OCI-LY3 (cell line): ENCODE results near the gene SAMHD1.

Experiments used
- H2AFZ ChIP-seq: fragments of 200-600, 300-600 bp; shearing (Covaris generic); 2 replicates; pipeline ENCODE4 v1.6.0; 2014; ENCODE audit warnings: antibody characterized with exemption, low read depth, low read length
- H3K27ac ChIP-seq: fragments of 200-600, 300-600 bp; sonication (generic); 2 replicates; pipeline ENCODE4 v1.5.1; 2014; ENCODE audit warnings: mild to moderate bottlenecking, low read length, moderate library complexity, mixed read lengths
- H3K27me3 ChIP-seq: fragments of 200-600, 300-600 bp; sonication (generic); 2 replicates; pipeline ENCODE4 v1.6.1; 2014; ENCODE audit warnings: low read depth, low read length, mixed read lengths
- H3K36me3 ChIP-seq: fragments of 200-600, 300-600 bp; sonication (generic); replicated peaks from 2 replicates; pipeline ENCODE3; 2014; ENCODE audit warnings: low read depth, low read length, mixed read lengths
- H3K4me1 ChIP-seq: fragments of 300-600, 200-600 bp; sonication (generic); 2 replicates; pipeline ENCODE4 v1.6.1; 2014; ENCODE audit warnings: low read length, mixed read lengths
- H3K4me2 ChIP-seq: fragments of 200-600, 300-600 bp; sonication (generic); 2 replicates; pipeline ENCODE4 v1.6.1; 2014; ENCODE audit warnings: low read length, mixed read lengths
- H3K4me3 ChIP-seq: fragments of 300-600, 200-600 bp; sonication (generic); 2 replicates; pipeline ENCODE4 v1.5.1; 2014; ENCODE audit warnings: antibody characterized with exemption, mild to moderate bottlenecking, low read length, moderate library complexity
- H3K79me2 ChIP-seq: fragments of 300-600, 200-600 bp; shearing (Covaris generic); 2 replicates; pipeline ENCODE4 v1.6.1; 2014; ENCODE audit warnings: mild to moderate bottlenecking, low read length, mixed read lengths
- H3K9ac ChIP-seq: fragments of 300-600, 200-600 bp; shearing (Covaris generic); 2 replicates; pipeline ENCODE4 v1.6.0; 2014; ENCODE audit warnings: mild to moderate bottlenecking, low read length, moderate library complexity
- H3K9me3 ChIP-seq: fragments of 200-600, 300-600 bp; shearing (Covaris generic); 2 replicates; pipeline ENCODE4 v1.6.1; 2014; ENCODE audit warnings: low read length, mixed read lengths; ENCODE audit not compliant: insufficient read depth
- H4K20me1 ChIP-seq: fragments of 200-600, 300-600 bp; sonication (generic); 2 replicates; pipeline ENCODE4 v1.6.1; 2016; ENCODE audit warnings: low read length, mixed read lengths; ENCODE audit not compliant: insufficient read depth
- CTCF ChIP-seq: fragments of 200-600, 300-600 bp; sonication (generic); IDR thresholded peaks from 2 replicates; pipeline ENCODE4 v1.5.1; 2014; ENCODE audit warnings: antibody characterized with exemption, low read length, low read depth
- EZH2phosphoT487 ChIP-seq: fragments of 200-600 bp; shearing (Covaris generic); IDR thresholded peaks from 2 replicates; pipeline ENCODE4 v1.6.1; 2018; ENCODE audit warnings: antibody characterized with exemption, mixed run types, low read depth

The SAMHD1 gene

GRCh38 chr20:36984257-36984638 lies 32.7 kb upstream of the SAMHD1 start:
- no peak overlapping the region for H3K9ac ChIP-seq
- H3K4me1 ChIP-seq, result peaks cover 10% of the 10 kb centered on the region
- H3K9me3 ChIP-seq, result no peaks in the 10 kb centered on the region
- no peak overlapping the region for H3K4me2 ChIP-seq
- no peak overlapping the region for H2AFZ ChIP-seq
- H3K27me3 ChIP-seq, result no peaks in the 10 kb centered on the region
- no peaks in the 10 kb centered on the region for H3K36me3 ChIP-seq
- H3K4me3 ChIP-seq, result no peak overlapping the region
- no peak for TF ChIP-seq CTCF
- no peak for TF ChIP-seq EZH2phosphoT487
- H4K20me1 ChIP-seq, result no peaks in the 10 kb centered on the region
- no peaks in the 10 kb centered on the region for H3K79me2 ChIP-seq
- no peak overlapping the region for H3K27ac ChIP-seq

GRCh38 chr20:36975099-36975818 lies 23.8 kb upstream of the SAMHD1 start:
- no peak overlapping the region for H3K9ac ChIP-seq
- H3K4me1 ChIP-seq, result no peaks in the 10 kb centered on the region
- no peaks in the 10 kb centered on the region for H3K9me3 ChIP-seq
- no peaks in the 10 kb centered on the region for H4K20me1 ChIP-seq
- no peak overlapping the region for H3K4me3 ChIP-seq
- no peak for TF ChIP-seq CTCF
- TF ChIP-seq EZH2phosphoT487, result no peak
- no peaks in the 10 kb centered on the region for H3K27me3 ChIP-seq
- H3K27ac ChIP-seq, result no peak overlapping the region
- H2AFZ ChIP-seq, result no peak overlapping the region
- H3K79me2 ChIP-seq, result no peaks in the 10 kb centered on the region
- no peaks in the 10 kb centered on the region for H3K36me3 ChIP-seq
- H3K4me2 ChIP-seq, result no peak overlapping the region

- H3K27me3 ChIP-seq, result no peaks in the 10 kb centered on the region
- H3K4me3 ChIP-seq, result no peak overlapping the region
- H3K9ac ChIP-seq, result no peak overlapping the region
- no peaks in the 10 kb centered on the region for H3K4me1 ChIP-seq
- H4K20me1 ChIP-seq, result no peaks in the 10 kb centered on the region
- no peaks in the 10 kb centered on the region for H3K36me3 ChIP-seq
- no peak overlapping the region for H3K27ac ChIP-seq
- no peak for TF ChIP-seq CTCF
- TF ChIP-seq EZH2phosphoT487, result no peak
- no peaks in the 10 kb centered on the region for H3K79me2 ChIP-seq
- H2AFZ ChIP-seq, result no peak overlapping the region
- H3K9me3 ChIP-seq, result no peaks in the 10 kb centered on the region
- no peak overlapping the region for H3K4me2 ChIP-seq
These were observed 23.2 kb upstream of the SAMHD1 start for GRCh38 chr20:36974660-36975059.

GRCh38 chr20:36971103-36971502 lies 19.6 kb upstream of the SAMHD1 start:
- Histone ChIP-seq H3K9ac (no peak overlapping the region), H2AFZ (no peak overlapping the region), H3K27ac (no peak overlapping the region), H3K9me3 (no peaks in the 10 kb centered on the region), H3K27me3 (no peaks in the 10 kb centered on the region), H3K4me3 (no peak overlapping the region), H3K36me3 (no peaks in the 10 kb centered on the region), H3K4me1 (no peaks in the 10 kb centered on the region), H3K4me2 (no peak overlapping the region), H3K79me2 (no peaks in the 10 kb centered on the region), H4K20me1 (no peaks in the 10 kb centered on the region)
- no peak for TF ChIP-seq CTCF
- TF ChIP-seq EZH2phosphoT487, result no peak
